BE2C (cell line): Measurements from ENCODE around the gene COLGALT1.

Experiments
- DNase-seq: peaks from one replicate; pipeline ENCODE4 v3.0.0-alpha.2; 2020
- H3K27me3 ChIP-seq: fragments of 250-450 bp; sonication (Bioruptor Pico); 2 replicates; pipeline ENCODE4 v1.5.1; 2020; ENCODE audit warnings: mild to moderate bottlenecking
- H3K36me3 ChIP-seq: fragments of 250-450 bp; sonication (Bioruptor Pico); 2 replicates; pipeline ENCODE4 v1.5.1; 2020; ENCODE audit warnings: mild to moderate bottlenecking
- H3K4me1 ChIP-seq: fragments of 250-450 bp; sonication (Bioruptor Pico); 2 replicates; pipeline ENCODE4 v1.5.1; 2020
- H3K4me3 ChIP-seq: 2 replicates; pipeline ENCODE4 v1.5.1; 2011; ENCODE audit warnings: low read depth, low read length
- H3K9me3 ChIP-seq: fragments of 250-450 bp; sonication (Bioruptor Pico); 2 replicates; pipeline ENCODE4 v1.5.1; 2020
- CTCF ChIP-seq: IDR thresholded peaks from 2 replicates; pipeline ENCODE4 v1.5.1; 2012; ENCODE audit warnings: mild to moderate bottlenecking, low read depth, low read length

The COLGALT1 gene

DNA sequence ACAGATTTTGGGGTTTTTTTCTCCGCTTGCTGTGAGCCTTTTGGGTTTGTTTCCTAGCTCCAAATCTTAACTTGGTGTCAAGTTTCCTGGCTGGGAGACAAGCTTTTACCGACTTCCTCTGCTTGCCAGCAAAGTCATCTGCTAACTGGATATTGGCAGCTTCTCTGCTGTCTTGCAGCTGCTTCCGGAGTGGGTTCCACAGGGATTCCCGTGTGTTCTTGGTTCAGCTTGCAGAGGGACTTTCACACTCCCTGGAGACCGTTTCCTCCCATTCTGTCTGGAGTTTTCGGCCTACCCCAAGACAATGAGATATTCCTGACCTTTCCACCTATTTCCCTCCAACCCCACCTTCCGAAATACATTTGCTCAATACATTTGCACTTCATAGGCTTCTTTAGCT is 2.2 kb upstream of the COLGALT1 start:
- Histone ChIP-seq H3K36me3 (no peaks in the 10 kb centered on the region; the same call in 1 of the 2 replicates), H3K4me3 (no peak overlapping the region), H3K4me1 (no peaks in the 10 kb centered on the region), H3K9me3 (no peaks in the 10 kb centered on the region), H3K27me3 (no peaks in the 10 kb centered on the region)
- DNase-seq = peak; percentile 54
- TF ChIP-seq CTCF = no peak

DNA sequence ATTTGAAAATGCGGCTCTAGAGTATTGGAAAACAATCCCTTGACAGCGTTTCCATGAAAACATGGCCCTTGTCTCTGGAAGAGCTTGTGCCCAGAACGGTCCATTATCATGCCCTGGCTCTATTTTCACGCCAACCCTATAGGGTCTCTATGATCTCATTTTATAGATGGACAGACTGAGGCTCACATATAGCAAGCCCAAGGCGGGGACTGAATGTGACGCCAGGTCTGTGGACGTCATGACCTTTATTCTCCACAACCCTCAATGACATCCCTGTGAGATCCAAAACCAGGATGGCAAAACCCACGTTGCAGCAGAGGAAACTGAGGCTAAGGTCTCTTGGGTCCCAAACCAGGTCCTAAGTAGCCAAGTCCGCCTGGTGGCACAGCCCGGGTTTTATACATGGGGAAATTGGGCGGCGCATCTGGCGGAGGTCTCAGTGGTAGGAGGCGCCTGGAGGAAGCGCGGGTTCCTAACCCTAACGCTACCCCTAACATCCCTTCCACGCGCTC is 425 bp upstream of the COLGALT1 start:
- H3K4me1 ChIP-seq = no peaks in the 10 kb centered on the region
- H3K4me3 ChIP-seq = peak overlapping the region; percentile 86
- no peaks in the 10 kb centered on the region for H3K9me3 ChIP-seq
- TF ChIP-seq CTCF = no peak
- no peak for DNase-seq
- H3K36me3 ChIP-seq = peaks cover 6% of the 10 kb centered on the region
- no peaks in the 10 kb centered on the region for H3K27me3 ChIP-seq

- peak; percentile 66 for DNase-seq
- Histone ChIP-seq H3K36me3 (peaks cover 15% of the 10 kb centered on the region), H3K4me1 (no peaks in the 10 kb centered on the region), H3K27me3 (no peaks in the 10 kb centered on the region), H3K4me3 (peak overlapping the region; percentile 86), H3K9me3 (no peaks in the 10 kb centered on the region)
- TF ChIP-seq CTCF = no peak
These were observed 722 bp downstream of the COLGALT1 start for GRCh38 chr19:17555929-17556813.

DNA sequence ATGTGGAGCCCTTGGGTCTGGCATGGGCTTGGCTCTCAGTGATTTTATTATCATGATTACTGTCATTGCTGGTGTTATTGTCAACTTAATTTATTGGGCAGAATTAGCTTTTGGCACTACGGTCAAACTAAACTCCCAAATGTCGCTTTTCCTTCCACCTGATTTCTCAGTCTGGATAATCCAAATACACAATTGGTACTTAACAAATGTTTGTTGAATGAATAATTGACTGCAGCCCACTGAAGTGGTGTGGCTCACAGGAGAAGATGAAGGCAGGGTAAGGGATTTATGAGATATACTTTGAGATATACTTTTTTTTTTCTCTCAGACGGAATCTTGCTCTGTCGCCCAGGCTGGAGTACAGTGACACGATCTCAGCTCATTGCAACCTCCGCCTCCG is 1.5 kb downstream of the COLGALT1 start:
- no peak for DNase-seq
- H3K27me3 ChIP-seq = no peaks in the 10 kb centered on the region
- peaks cover 19% of the 10 kb centered on the region for H3K36me3 ChIP-seq
- H3K9me3 ChIP-seq = no peaks in the 10 kb centered on the region
- no peaks in the 10 kb centered on the region for H3K4me1 ChIP-seq
- TF ChIP-seq CTCF = no peak
- peak overlapping the region; percentile 86 for H3K4me3 ChIP-seq

DNA sequence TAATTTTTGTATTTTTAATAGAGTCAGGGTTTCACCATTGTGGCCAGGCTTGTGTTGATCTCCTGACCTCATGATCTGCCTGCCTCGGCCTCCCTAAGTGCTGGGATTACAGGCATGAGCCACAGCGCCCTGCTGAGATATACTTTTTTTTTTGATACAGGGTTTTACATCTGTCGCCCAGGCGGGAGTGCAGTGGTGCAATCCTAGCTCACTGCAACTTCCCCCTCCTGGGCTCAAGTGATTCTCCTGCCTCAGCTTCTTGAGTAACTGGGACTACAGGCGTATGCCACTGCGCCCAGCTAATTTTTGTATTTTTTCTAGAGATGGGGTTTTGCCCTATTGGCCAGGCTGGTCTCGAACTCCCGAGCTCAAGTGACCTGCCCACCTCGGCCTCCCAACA is 2.0 kb downstream of the COLGALT1 start:
- TF ChIP-seq CTCF = no peak
- no peak for DNase-seq
- no peaks in the 10 kb centered on the region for H3K4me1 ChIP-seq
- H3K9me3 ChIP-seq = no peaks in the 10 kb centered on the region
- no peak overlapping the region for H3K4me3 ChIP-seq
- H3K36me3 ChIP-seq = peaks cover 22% of the 10 kb centered on the region
- H3K27me3 ChIP-seq = no peaks in the 10 kb centered on the region

- Histone ChIP-seq H3K36me3 (peaks cover 27% of the 10 kb centered on the region), H3K4me3 (no peak overlapping the region), H3K27me3 (no peaks in the 10 kb centered on the region), H3K9me3 (no peaks in the 10 kb centered on the region), H3K4me1 (no peaks in the 10 kb centered on the region)
- no peak for DNase-seq
- TF ChIP-seq CTCF = no peak
These were observed 4.8 kb downstream of the COLGALT1 start for GRCh38 chr19:17560205-17560595.
